HG03039 (cell line): ENCODE results near the gene FLVCR2.
A peak's percentile ranks its signal among the peaks of the same experiment; 100 is the strongest.

Source experiments
- ATAC-seq: cut with Tn5 transposase; IDR thresholded peaks from one replicate; pipeline ENCODE4 v1.9.1; 2021; ENCODE audit warnings: mild to moderate bottlenecking, moderate library complexity; ENCODE audit not compliant: unreplicated experiment

FLVCR2 gene, protein sequence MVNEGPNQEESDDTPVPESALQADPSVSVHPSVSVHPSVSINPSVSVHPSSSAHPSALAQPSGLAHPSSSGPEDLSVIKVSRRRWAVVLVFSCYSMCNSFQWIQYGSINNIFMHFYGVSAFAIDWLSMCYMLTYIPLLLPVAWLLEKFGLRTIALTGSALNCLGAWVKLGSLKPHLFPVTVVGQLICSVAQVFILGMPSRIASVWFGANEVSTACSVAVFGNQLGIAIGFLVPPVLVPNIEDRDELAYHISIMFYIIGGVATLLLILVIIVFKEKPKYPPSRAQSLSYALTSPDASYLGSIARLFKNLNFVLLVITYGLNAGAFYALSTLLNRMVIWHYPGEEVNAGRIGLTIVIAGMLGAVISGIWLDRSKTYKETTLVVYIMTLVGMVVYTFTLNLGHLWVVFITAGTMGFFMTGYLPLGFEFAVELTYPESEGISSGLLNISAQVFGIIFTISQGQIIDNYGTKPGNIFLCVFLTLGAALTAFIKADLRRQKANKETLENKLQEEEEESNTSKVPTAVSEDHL

DNA sequence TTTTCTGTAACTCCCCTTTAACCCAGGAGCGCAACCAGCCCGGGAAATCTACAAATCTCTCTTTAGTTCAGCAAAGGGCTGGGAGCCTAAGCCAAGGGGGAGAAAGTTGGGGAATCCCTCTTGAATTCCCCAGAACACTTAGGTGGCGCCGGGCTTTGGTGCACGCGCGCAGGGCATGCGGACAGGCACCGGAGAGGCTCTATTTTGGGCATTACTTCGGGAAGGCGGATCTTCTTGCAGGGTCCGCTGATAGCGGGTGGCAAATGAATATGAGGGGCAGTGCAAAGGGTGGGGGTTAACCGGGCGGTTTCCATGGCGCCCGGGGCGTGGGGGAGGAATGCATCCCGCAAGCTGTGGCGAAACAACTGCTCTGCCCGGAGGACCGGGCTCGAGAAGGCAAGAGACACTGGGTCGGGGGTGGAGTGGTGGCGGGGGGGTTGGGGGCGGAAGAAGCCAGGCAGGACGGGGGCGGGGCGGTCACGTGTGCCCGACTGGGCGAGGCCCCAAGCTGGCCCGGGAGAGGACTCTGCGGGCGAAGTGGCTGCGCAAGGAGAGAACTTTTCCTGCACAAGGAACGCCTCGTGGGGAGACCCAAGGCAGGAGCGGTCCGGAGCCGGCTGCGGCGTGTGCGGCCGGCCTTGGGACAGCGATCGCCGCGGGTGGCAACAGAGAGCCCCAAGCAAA lies at the start of gene FLVCR2:
FLVCR2 (plus strand) TSS at position 519 of the 684 bp plus-strand sequence. CDS start 353 bp downstream, outside the sequence.
- ATAC-seq, result peak; percentile 44

- ATAC-seq, result no peak
These were observed 47.2 kb upstream of the FLVCR2 start for GRCh38 chr14:75531256-75531655.

DNA sequence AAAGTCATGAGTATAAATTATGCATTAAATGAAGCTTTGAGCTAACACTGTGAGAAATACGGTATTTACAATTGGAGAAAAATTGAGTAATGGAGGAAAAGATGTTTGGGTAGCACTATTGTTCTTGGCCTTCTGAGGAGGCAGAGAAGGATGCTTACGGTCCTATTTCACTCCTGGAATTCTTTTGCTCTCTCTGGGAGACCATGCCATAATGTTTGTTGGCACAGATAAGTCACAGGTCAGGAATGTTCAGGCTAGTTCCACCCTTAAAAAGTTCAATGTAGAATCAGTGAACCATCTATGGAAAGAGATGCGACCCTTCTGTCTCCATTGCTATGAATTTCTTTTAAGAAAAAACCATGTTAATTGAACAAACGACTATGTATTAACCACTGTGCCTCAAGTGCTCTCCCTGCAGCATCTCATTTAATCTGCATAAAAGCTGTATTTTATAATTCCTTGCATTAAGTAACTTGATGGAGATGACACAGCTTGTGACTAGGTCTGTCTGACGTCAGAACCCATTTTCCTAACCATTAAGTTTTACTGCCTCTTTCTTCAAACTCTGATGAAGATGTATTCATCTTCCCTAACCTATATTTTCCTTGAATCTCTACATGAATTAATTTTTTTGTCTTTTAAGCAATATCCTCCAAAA lies 46.6 kb upstream of the FLVCR2 start:
- no peak for ATAC-seq

GRCh38 chr14:75533791-75534555 lies 44.4 kb upstream of the FLVCR2 start:
- no peak for ATAC-seq

GRCh38 chr14:75535164-75535898 lies 43.1 kb upstream of the FLVCR2 start:
- ATAC-seq, result no peak

DNA sequence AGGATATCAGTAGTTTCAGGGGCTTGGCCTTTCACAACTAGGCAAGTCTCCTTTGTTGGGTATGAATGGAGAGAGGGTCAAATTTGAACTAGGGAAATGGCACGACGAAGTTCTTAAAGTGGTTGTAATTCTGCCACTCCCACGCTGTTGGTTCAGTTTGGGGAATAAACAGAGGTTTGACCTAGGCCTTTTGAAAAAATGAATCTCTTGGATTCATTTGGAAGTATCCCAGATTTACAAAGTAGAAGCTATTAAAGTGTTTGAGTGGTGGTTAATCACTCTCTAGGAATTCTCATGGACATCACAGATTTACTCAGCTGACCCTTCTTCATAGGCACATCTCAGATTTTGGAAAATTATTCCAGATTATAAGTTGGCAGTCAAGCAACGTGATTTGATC lies 41.3 kb upstream of the FLVCR2 start:
- ATAC-seq, result no peak

GRCh38 chr14:75539162-75539560 lies 39.3 kb upstream of the FLVCR2 start:
- no peak for ATAC-seq

DNA sequence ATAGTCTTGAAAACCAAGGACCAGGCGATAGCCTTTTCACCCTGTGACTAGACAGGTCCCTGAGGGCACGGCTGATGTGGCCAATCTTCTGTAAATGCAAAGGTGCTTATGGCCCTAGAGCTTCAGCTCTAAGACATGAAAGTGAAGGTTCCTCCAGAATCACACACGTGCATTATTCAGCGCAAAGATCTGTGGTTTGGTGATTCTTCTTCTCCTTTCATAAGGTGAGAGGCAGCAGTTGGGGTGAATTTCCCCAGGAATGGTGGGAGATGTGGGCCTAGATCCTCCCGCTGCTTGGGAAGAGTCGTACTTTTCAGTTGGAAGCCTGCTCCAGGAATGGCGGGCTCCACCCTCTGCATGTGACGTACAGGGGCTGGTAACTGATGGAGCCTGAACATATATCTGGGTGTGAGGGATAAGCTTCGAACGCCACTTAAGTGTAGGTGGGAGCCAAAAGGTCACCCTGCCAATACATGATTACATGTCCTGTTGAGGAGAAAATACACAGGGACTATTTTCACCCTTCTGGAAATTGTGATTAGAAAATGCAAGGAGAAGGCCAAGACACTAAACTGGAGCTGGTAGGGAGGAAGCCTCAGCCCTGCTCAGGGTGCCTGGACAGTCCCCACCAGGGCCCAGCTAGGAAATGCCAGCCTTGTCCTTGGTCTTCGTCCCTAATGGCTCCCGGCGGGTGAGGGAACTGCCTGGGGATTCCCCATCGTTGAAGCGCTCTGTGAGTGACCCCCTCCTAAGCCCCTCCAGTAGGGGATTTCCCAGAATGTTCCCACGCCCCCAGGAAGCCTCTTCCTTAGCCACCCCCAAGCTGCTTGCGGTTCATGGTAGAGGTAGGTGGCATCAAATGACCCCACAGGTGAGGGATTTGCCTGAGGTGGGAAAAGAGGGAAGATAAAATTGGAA lies 38.6 kb upstream of the FLVCR2 start:
- ATAC-seq, result no peak

- ATAC-seq, result no peak
These were observed 38.0 kb upstream of the FLVCR2 start for GRCh38 chr14:75540479-75540851.

- peak; percentile 59 for ATAC-seq
These were observed 35.8 kb upstream of the FLVCR2 start for GRCh38 chr14:75542588-75543091.

- ATAC-seq, result no peak
These were observed 35.2 kb upstream of the FLVCR2 start for GRCh38 chr14:75543253-75543652.

DNA sequence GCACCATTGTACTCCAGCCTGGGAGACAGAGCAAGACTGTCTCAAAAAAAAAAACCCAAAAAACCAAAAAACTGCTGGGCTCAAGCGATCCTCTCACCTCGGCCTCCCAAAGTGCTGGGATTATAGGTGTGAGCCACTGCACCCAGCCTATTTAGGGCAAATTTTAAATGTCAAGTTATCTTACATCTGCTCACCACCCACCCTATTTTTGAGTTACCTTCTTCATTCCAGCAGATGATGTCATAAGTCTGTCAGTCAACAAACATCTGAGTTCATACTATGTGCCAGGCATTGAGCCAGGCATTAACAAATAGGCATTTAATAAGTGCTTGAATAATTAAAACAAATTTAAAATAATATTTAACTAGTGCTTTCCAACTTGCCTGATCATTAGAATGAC lies 34.6 kb upstream of the FLVCR2 start:
- no peak for ATAC-seq

- ATAC-seq, result no peak
These were observed 32.5 kb upstream of the FLVCR2 start for GRCh38 chr14:75545907-75546306.

DNA sequence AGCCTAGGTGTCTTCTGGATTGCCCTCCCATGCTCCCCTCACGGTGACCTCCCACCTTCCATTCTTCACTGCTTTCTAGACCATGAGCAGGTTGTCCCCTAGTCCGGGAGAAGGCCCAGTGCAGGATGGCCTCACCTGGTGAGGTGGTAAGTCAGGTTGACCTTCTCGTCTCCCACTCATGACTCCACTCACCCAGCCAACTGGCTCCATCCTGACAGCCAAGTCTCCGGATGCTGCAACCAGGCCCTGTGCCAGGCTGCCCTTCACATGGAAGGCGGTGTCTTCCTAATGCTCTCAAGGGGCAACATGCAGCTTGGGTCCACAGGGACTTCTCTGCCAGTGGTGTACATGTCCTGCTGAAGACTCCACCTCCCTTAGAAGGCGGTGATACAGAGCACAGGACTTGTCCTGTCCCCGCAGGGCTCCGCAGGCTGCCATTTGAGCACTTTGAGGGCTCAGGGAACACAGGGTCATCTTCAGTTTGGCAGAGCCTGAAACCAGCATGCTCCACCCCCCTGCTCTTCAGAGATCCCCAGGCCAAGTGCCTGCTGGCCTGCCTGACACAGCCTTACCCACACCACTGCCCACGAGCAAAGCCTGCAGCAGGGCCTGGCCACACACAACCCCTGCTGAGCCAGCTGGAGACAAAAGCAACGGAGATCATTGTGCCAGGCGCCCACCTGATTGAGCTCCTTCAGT lies 30.7 kb upstream of the FLVCR2 start:
- ATAC-seq, result no peak

GRCh38 chr14:75548544-75548943 lies 29.9 kb upstream of the FLVCR2 start:
- no peak for ATAC-seq

DNA sequence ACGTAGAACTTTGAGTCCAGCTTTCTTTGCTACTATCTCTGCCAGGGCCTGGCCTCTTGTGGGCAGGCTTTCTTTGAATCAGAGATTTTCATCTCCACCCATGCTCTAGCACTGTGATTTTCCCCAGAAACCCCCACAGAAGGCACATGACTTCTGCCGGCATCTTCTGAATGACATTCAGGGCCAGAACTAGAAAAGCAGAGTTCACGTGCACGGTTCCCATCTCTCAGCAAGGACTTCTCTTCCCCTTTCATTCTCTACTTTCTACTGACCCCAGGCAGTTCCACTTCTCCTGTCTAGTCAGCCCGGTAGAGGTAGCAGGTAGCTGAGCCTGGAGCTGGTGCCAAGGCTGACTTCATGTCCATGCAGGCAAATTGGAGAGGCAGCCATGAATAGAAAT lies 29.3 kb upstream of the FLVCR2 start:
- ATAC-seq, result peak; percentile 48

GRCh38 chr14:75551021-75551420 lies 27.4 kb upstream of the FLVCR2 start:
- ATAC-seq, result no peak

- ATAC-seq, result no peak
These were observed 25.3 kb upstream of the FLVCR2 start for GRCh38 chr14:75553157-75553556.
